ENCODE results near the gene SORBS1.
"Not testable (repeated sequence)": the region's sequence is repeated elsewhere in the genome, so short reads cannot be mapped to it uniquely, and the experiment has no call there.

The SORBS1 gene

GRCh38 chr10:95480102-95480900 lies 80.9 kb downstream of the SORBS1 start:
- no peak for DNase-seq

- DNase-seq: no peak
Observed at GRCh38 chr10:95478935-95479334, 82.2 kb downstream of the SORBS1 start.

GRCh38 chr10:95478185-95478584 lies 83.0 kb downstream of the SORBS1 start:
- DNase-seq: no peak

- DNase-seq: no peak
Observed at GRCh38 chr10:95477175-95477520, 84.0 kb downstream of the SORBS1 start.

GRCh38 chr10:95476469-95477174 lies 84.5 kb downstream of the SORBS1 start:
- no peak for DNase-seq

GRCh38 chr10:95475827-95476468 lies 85.2 kb downstream of the SORBS1 start:
- no peak for DNase-seq

- DNase-seq: no peak
Observed at GRCh38 chr10:95475003-95475383, 86.2 kb downstream of the SORBS1 start.

- DNase-seq: peak in 1 of 2 experiments; percentile 25
Observed at GRCh38 chr10:95474228-95475002, 86.8 kb downstream of the SORBS1 start.

- no peak for DNase-seq
Observed at GRCh38 chr10:95472304-95473088, 88.7 kb downstream of the SORBS1 start.

GRCh38 chr10:95469676-95470075 lies 91.5 kb downstream of the SORBS1 start:
- no peak for DNase-seq

GRCh38 chr10:95469251-95469650 lies 91.9 kb downstream of the SORBS1 start:
- DNase-seq: no peak

- DNase-seq: not testable (repeated sequence)
Observed at GRCh38 chr10:95467642-95468041, 93.5 kb downstream of the SORBS1 start.

- no peak for DNase-seq
Observed at GRCh38 chr10:95467162-95467599, 94.0 kb downstream of the SORBS1 start.

- DNase-seq: no peak
Observed at GRCh38 chr10:95466436-95466835, 94.7 kb downstream of the SORBS1 start.

- DNase-seq: no peak
Observed at GRCh38 chr10:95464280-95464679, 96.9 kb downstream of the SORBS1 start.

GRCh38 chr10:95462740-95463667 lies 98.2 kb downstream of the SORBS1 start:
- no peak for DNase-seq

GRCh38 chr10:95461611-95462010 lies 99.6 kb downstream of the SORBS1 start:
- DNase-seq: no peak

- DNase-seq: no peak
Observed at GRCh38 chr10:95459446-95460045, 101.6 kb downstream of the SORBS1 start.

- no peak for DNase-seq
Observed at GRCh38 chr10:95458871-95459270, 102.3 kb downstream of the SORBS1 start.

GRCh38 chr10:95458014-95458413 lies 103.2 kb downstream of the SORBS1 start:
- no peak for DNase-seq
